Stimulated activated CD4-positive, alpha-beta T cell treated with anti-CD3 and anti-CD28 coated beads, Interleukin-1b, Interleukin-23, amount 100 ng/mL, for 1 hour (primary cell): ENCODE data around the gene FSCN2.
A peak's percentile ranks its signal among the peaks of the same experiment; 100 is the strongest.

Experiments
- DNase-seq, 2 donors: peaks; one replicate each; pipeline ENCODE4 v3.0.0-alpha.2; 2020; ENCODE audit warnings: low read depth in 2 of 2

FSCN2 gene

GRCh38 chr17:81513372-81513752 lies 14.8 kb upstream of the FSCN2 start:
- DNase-seq: no peak

GRCh38 chr17:81513753-81514488 lies 14.3 kb upstream of the FSCN2 start:
- DNase-seq: no peak

- DNase-seq: no peak
Observed at GRCh38 chr17:81514489-81514738, 13.8 kb upstream of the FSCN2 start.

GRCh38 chr17:81514739-81515529 lies 13.2 kb upstream of the FSCN2 start:
- peak in 1 of 2 donors; percentile 63 for DNase-seq

- no peak for DNase-seq
Observed at GRCh38 chr17:81515530-81516041, 12.6 kb upstream of the FSCN2 start.

GRCh38 chr17:81516439-81516838 lies 11.7 kb upstream of the FSCN2 start:
- DNase-seq: no peak

GRCh38 chr17:81517009-81517338 lies 11.2 kb upstream of the FSCN2 start:
- no peak for DNase-seq

- DNase-seq: no peak
Observed at GRCh38 chr17:81517339-81518112, 10.7 kb upstream of the FSCN2 start.

- DNase-seq: no peak
Observed at GRCh38 chr17:81518113-81518784, 9.9 kb upstream of the FSCN2 start.

GRCh38 chr17:81518785-81519283 lies 9.3 kb upstream of the FSCN2 start:
- DNase-seq: no peak

GRCh38 chr17:81519284-81520020 lies 8.7 kb upstream of the FSCN2 start:
- DNase-seq: no peak

GRCh38 chr17:81520021-81520901 lies 7.9 kb upstream of the FSCN2 start:
- no peak for DNase-seq

- DNase-seq: no peak
Observed at GRCh38 chr17:81522491-81523401, 5.4 kb upstream of the FSCN2 start.

GRCh38 chr17:81523402-81524038 lies 4.7 kb upstream of the FSCN2 start:
- DNase-seq: no peak

- DNase-seq: no peak
Observed at GRCh38 chr17:81524039-81524864, 3.9 kb upstream of the FSCN2 start.

- no peak for DNase-seq
Observed at GRCh38 chr17:81524865-81525159, 3.4 kb upstream of the FSCN2 start.

GRCh38 chr17:81526662-81527571 lies 1.3 kb upstream of the FSCN2 start:
- DNase-seq: no peak
